ENCODE measurements around the gene KLHL5.

DNA sequence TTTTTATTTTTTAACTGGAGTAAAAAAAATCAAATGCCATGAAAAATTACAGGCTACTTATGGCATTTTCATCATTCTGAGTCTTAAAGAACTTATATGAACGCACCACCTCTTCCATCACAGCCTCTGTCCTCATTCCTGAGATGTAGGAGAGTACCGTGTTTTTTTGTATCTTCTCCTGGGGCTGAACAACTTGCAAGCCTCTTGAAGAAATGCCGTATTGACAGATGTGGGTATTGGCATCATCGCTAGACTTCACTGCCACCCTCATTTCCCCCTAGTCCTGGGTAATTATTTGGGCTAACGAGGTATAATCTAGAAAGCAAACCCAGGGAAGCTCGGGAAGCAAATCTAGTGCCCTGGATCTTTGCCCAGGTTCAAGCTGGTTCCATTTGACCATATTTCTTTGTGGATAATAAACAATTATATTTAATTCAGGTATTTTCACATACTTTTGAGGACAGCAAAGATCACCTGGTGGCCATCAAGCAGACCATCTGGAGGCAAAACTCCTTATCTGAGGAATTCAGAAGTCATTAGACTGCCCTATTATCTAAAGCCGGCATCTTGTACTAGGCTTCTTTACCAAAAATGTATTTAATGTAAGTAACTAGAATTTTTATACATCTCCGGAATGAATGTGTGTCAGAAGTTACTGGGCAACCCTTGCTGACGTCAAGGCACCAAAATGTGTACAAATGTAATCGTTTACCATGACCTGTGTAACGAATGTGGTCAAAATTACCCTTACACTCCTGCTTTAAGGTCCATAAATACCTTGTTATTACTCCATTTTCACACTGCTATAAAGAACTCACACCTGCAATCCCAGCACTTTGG lies 64.4 kb downstream of the KLHL5 start:
- TF ChIP-seq POLR2A (IDR thresholded peaks at IDR 0.05) (no peak), EP300 (IDR thresholded peaks at IDR 0.05) (no peak)
- TF ChIP-seq, protein P1, sequence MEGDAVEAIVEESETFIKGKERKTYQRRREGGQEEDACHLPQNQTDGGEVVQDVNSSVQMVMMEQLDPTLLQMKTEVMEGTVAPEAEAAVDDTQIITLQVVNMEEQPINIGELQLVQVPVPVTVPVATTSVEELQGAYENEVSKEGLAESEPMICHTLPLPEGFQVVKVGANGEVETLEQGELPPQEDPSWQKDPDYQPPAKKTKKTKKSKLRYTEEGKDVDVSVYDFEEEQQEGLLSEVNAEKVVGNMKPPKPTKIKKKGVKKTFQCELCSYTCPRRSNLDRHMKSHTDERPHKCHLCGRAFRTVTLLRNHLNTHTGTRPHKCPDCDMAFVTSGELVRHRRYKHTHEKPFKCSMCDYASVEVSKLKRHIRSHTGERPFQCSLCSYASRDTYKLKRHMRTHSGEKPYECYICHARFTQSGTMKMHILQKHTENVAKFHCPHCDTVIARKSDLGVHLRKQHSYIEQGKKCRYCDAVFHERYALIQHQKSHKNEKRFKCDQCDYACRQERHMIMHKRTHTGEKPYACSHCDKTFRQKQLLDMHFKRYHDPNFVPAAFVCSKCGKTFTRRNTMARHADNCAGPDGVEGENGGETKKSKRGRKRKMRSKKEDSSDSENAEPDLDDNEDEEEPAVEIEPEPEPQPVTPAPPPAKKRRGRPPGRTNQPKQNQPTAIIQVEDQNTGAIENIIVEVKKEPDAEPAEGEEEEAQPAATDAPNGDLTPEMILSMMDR (IDR thresholded peaks at IDR 0.05), result no peak
